ENCODE results near the gene FIS1. TPM values are rescaled to one million over a fixed set of nuclear protein-coding genes. Genes with fewer than 3 reads are reported as not detected.
"Not testable (repeated sequence)": the region's sequence is repeated elsewhere in the genome, so short reads cannot be mapped to it uniquely, and the experiment has no call there.

Gene FIS1
- 97.9 and 99.9 TPM in 2 replicates for total RNA-seq (2022)
- Bru-seq, nascent RNA, result percentile 75 among the genes with signal in this experiment
- BruChase-seq, experiment 1, labeled RNA remaining after a 2-hour chase, result percentile 72 among the genes with signal in this experiment
- percentile 80 among the genes with signal in this experiment for BruChase-seq, experiment 2, labeled RNA remaining after a 6-hour chase
- long read RNA-seq, transcript FIS1-201 (5 exons, 734 nt), result major isoform, 41 of 51 reads
- long read RNA-seq, partial matches to known transcripts, result 1 of 51 reads
- long read RNA-seq, other reads (novel, unspliced or antisense), result 1 of 51 reads

DNA sequence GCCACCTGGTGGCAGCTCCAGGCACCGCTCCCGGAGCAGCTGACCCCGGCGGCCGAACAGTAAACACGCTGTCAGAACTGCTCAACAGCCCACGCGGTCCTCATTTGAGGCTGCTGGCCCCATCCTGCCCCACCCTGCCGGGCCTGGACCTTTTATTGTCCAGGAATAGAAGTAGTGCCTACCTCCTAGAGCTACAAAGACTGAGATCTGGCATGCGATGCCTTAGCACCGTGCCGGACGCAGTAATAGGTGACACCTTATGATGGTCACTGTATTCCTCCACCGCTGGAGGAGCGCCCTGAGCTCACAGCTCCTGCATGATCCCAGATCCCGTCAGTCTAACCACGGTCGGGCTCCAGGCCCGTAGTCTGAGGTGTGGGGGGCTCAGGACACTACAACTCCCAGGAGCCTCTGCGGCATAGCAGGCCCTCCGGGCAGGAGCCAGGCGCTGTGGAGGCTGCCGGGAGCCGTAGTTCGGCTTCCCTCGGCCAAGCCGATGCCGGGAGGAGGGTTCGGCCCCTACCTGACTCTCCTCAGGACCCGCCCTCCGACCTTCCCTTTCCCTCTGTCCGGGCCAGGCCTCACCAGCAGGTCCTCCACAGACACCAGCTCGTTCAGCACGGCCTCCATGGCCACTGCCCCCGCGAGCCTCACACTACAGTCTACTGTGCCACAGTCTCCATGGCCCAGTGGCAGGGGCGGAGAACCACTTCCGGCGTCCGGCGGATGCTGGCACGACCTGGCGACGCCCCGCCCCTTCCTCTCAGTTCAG, at the start of gene FIS1:
FIS1 (minus strand) TSS at position 707 of the 772 bp plus-strand sequence; CDS start at position 630, 77 bp downstream.
- intact Hi-C loops (cut with micrococcal nuclease; ENCODE audit: unreplicated experiment), result loop anchor here (1.0 kb wide), 5 partner anchors 8 to 100 kb away; partner anchors contain the start of gene ZNHIT1
- TF ChIP-seq, protein P1, sequence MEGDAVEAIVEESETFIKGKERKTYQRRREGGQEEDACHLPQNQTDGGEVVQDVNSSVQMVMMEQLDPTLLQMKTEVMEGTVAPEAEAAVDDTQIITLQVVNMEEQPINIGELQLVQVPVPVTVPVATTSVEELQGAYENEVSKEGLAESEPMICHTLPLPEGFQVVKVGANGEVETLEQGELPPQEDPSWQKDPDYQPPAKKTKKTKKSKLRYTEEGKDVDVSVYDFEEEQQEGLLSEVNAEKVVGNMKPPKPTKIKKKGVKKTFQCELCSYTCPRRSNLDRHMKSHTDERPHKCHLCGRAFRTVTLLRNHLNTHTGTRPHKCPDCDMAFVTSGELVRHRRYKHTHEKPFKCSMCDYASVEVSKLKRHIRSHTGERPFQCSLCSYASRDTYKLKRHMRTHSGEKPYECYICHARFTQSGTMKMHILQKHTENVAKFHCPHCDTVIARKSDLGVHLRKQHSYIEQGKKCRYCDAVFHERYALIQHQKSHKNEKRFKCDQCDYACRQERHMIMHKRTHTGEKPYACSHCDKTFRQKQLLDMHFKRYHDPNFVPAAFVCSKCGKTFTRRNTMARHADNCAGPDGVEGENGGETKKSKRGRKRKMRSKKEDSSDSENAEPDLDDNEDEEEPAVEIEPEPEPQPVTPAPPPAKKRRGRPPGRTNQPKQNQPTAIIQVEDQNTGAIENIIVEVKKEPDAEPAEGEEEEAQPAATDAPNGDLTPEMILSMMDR (IDR thresholded peaks at IDR 0.05; ENCODE audit: insufficient read depth in 1 of 2, low read depth in 1 of 2, low read length in 1 of 2, severe bottlenecking in 1 of 2, unreplicated experiment in 1 of 2), result peak; percentile 93 to 95
- POLR2A ChIA-PET, result interaction anchor here (0.7 to 1.4 kb wide), 4 partner anchors 8 to 63 kb away, joined by 3 to 10 read pairs (median 4); partner anchors contain the start of genes PLOD3 and ZNHIT1
- Mint-ChIP-seq H3K4me3 (ENCODE audit: unreplicated experiment) (peak within 1 kb of the TSS; percentile 92), H3K27me3 (ENCODE audit: insufficient read depth, unreplicated experiment) (no peaks in the 10 kb centered on the region), H3K36me3 (ENCODE audit: insufficient read depth, unreplicated experiment) (peaks cover 40% of the 10 kb centered on the region), H3K4me1 (ENCODE audit: low read depth, unreplicated experiment) (peaks cover 10% of the 10 kb centered on the region), H3K9me3 (ENCODE audit: unreplicated experiment) (no peaks in the 10 kb centered on the region), H3K27ac (ENCODE audit: unreplicated experiment) (peak within 1 kb of the TSS; percentile 93)
- Histone ChIP-seq H3K27me3 (replicated peaks; ENCODE audit: control insufficient read depth, insufficient read depth, low read length) (no peaks in the 10 kb centered on the region), H3K9me3 (no peaks in the 10 kb centered on the region), H3K4me3 (ENCODE audit: low read depth, low read length) (peak within 1 kb of the TSS; percentile 95), H3K4me1 (peaks cover 13% of the 10 kb centered on the region; the same call in 1 of the 2 replicates), H3K36me3 (ENCODE audit: control insufficient read depth, insufficient read depth, low read length) (no peaks in the 10 kb centered on the region; the same call in none of the 2 replicates)
- peak; percentile 94 to 95 for DNase-seq
- CTCF ChIA-PET, result interaction anchor here (0.6 to 2.3 kb wide), 14 partner anchors 8 to 385 kb away, joined by 3 to 49 read pairs (median 6); partner anchors contain the start of genes PLOD3 and ZNHIT1
- BruUV-seq (replicated peaks), result no TSS peak

DNA sequence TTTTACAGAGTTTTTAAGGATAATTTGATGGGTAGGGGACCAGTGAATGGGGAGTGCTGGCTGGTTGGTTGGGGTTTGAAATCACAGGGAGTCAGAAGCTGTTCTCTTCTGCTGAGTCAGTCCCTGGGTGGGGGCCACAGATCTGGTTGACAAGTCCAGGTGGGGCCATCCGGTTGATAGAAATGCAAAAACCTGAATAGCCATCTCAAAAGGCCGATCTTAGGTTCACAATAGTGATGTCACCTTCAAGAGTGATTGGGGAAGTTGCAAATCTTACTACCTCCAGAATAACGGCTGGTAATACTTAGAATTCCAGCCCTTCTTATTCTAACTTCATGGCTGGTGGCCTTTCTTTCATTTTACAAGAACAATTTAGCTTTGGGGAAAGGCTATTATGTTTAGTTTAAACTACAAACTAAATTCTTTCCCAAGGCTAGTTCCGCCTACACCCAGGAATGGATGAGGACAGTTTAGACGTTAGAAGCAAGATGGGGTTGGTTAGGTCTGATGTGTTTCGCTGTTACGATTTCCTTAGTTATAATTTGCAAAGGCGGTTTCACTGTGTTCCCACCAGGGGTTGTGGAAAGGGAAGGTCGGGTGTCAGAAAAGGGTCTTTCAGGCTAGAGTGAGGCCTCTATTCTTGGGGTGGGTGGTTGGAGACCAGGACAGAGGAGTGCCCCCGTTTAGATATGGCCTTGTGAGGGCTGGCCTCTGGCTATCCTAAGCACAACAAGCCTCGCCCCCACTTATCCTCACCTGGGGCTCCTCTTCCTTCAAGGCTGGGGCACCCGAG, 49.4 kb upstream of the FIS1 start:
- H3K4me1 ChIP-seq, result no peaks in the 10 kb centered on the region
- H3K36me3 Mint-ChIP-seq (ENCODE audit: insufficient read depth, unreplicated experiment), result peaks cover 6% of the 10 kb centered on the region
- TF ChIP-seq, protein P1 (IDR thresholded peaks at IDR 0.05; ENCODE audit: insufficient read depth in 1 of 2, low read depth in 1 of 2, low read length in 1 of 2, severe bottlenecking in 1 of 2, unreplicated experiment in 1 of 2), result no peak
- peaks cover 6% of the 10 kb centered on the region for H3K4me1 Mint-ChIP-seq (ENCODE audit: low read depth, unreplicated experiment)
- CTCF ChIA-PET, result interaction anchor here (0.6 kb wide), 1 partner anchor 77 kb away, joined by 9 read pairs; the partner anchor contains the start of gene PLOD3
- H3K9me3 ChIP-seq, result no peaks in the 10 kb centered on the region
- H3K4me3 Mint-ChIP-seq (ENCODE audit: unreplicated experiment), result no peak overlapping the region
- no peak overlapping the region for H3K4me3 ChIP-seq (ENCODE audit: low read depth, low read length)
- no peaks in the 10 kb centered on the region for H3K9me3 Mint-ChIP-seq (ENCODE audit: unreplicated experiment)
- no peak overlapping the region for H3K27ac Mint-ChIP-seq (ENCODE audit: unreplicated experiment)
- no TSS peak for BruUV-seq (replicated peaks)
- peaks cover 4% of the 10 kb centered on the region for H3K27me3 Mint-ChIP-seq (ENCODE audit: insufficient read depth, unreplicated experiment)
- H3K36me3 ChIP-seq (ENCODE audit: control insufficient read depth, insufficient read depth, low read length), result no peaks in the 10 kb centered on the region
- intact Hi-C loops (cut with micrococcal nuclease; ENCODE audit: unreplicated experiment), result no loop called here
- DNase-seq, result no peak
- POLR2A ChIA-PET, result no interaction called here
- no peaks in the 10 kb centered on the region for H3K27me3 ChIP-seq (replicated peaks; ENCODE audit: control insufficient read depth, insufficient read depth, low read length)

DNA sequence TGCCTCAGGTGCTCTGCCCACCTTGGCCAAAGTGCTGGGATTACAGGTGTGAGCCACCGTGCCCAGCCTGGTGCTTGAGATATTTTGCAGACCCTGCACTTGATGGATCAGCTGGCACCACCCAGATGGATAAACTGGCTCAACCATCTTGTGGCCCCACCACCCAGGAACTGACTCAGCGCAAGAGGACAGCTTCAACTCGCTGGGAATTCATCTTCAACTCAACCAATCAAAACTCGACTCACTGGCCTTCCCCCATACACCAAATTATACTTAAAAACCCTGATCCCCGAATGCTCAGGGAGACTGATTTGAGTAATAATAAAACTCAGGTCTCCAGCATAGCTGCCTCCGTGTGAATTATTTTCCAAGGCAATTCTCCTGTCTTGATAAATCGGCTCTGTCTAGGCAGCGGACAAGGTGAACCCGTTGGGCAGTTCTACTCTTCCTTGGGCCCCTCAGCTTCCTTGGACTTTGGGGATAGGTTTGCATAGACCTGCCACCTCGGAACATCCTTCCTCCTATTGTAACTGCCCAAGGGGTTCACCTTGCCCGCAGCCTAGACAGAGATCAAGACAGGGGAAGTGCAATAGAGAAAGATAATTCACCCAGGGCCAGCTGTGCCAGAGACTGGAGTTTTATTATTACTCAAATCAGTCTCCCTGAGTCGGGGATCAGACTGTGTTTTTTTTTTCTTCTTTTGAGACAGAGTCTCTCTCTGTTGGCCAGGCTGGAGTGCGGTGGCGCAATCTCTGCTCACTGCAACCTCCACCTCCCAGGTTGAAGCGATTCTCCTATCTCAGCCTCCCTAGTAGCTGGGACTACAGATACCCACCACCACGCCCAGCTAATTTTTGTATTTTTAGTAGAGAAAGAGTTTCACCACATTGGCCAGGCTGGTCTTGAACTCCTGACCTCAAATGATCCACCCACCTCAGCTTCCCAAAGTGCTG, 48.5 kb upstream of the FIS1 start:
- DNase-seq; H3K36me3 ChIP-seq (ENCODE audit: control insufficient read depth, insufficient read depth, low read length); CTCF ChIA-PET; H3K4me1 ChIP-seq; H3K9me3 ChIP-seq; H3K4me1 Mint-ChIP-seq (ENCODE audit: low read depth, unreplicated experiment); H3K4me3 Mint-ChIP-seq (ENCODE audit: unreplicated experiment); H3K27me3 Mint-ChIP-seq (ENCODE audit: insufficient read depth, unreplicated experiment); POLR2A ChIA-PET; H3K27ac Mint-ChIP-seq (ENCODE audit: unreplicated experiment); H3K4me3 ChIP-seq (ENCODE audit: low read depth, low read length); H3K36me3 Mint-ChIP-seq (ENCODE audit: insufficient read depth, unreplicated experiment); H3K27me3 ChIP-seq (replicated peaks; ENCODE audit: control insufficient read depth, insufficient read depth, low read length); intact Hi-C loops (cut with micrococcal nuclease; ENCODE audit: unreplicated experiment); BruUV-seq (replicated peaks); H3K9me3 Mint-ChIP-seq (ENCODE audit: unreplicated experiment): not testable (repeated sequence)

DNA sequence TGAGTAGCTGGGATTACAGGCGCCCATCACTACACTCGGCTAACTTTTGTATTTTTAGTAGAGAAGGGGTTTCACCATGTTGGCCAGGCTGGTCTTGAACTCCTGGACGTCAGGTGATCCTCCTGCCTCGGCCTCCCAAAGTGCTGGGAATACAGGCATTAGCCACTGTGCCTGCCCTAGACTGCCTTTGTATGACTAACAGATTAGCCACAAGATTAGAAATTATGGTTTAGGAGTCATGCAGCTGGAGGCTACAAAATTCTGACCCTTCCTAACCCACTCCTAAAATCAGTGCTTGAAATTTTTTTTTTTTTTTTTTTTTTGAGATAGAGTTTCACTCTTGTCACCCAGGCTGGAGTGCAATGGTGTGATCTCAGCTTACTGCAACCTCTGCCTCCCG, 47.7 kb upstream of the FIS1 start:
- CTCF ChIA-PET, result interaction anchor here (2.6 kb wide), 1 partner anchor 10 kb away, joined by 9 read pairs; no protein-coding TSS in a partner anchor
- H3K9me3 ChIP-seq; H3K4me1 Mint-ChIP-seq (ENCODE audit: low read depth, unreplicated experiment); H3K4me3 ChIP-seq (ENCODE audit: low read depth, low read length); intact Hi-C loops (cut with micrococcal nuclease; ENCODE audit: unreplicated experiment); H3K36me3 ChIP-seq (ENCODE audit: control insufficient read depth, insufficient read depth, low read length); H3K27ac Mint-ChIP-seq (ENCODE audit: unreplicated experiment); H3K27me3 ChIP-seq (replicated peaks; ENCODE audit: control insufficient read depth, insufficient read depth, low read length); H3K4me1 ChIP-seq; BruUV-seq (replicated peaks); H3K27me3 Mint-ChIP-seq (ENCODE audit: insufficient read depth, unreplicated experiment); H3K36me3 Mint-ChIP-seq (ENCODE audit: insufficient read depth, unreplicated experiment); H3K9me3 Mint-ChIP-seq (ENCODE audit: unreplicated experiment); DNase-seq; H3K4me3 Mint-ChIP-seq (ENCODE audit: unreplicated experiment): not testable (repeated sequence)
- POLR2A ChIA-PET, result interaction anchor here (0.6 kb wide), 1 partner anchor 55 kb away, joined by 3 read pairs; no protein-coding TSS in a partner anchor
